SK-N-DZ (cell line): ENCODE results near the gene RAB7A.
"Not testable (repeated sequence)": the region's sequence is repeated elsewhere in the genome, so short reads cannot be mapped to it uniquely, and the experiment has no call there.

Experiments
- DNase-seq: peaks from one replicate; pipeline ENCODE4 v3.0.0-alpha.2; 2015; ENCODE audit warnings: low spot score

Gene RAB7A

DNA sequence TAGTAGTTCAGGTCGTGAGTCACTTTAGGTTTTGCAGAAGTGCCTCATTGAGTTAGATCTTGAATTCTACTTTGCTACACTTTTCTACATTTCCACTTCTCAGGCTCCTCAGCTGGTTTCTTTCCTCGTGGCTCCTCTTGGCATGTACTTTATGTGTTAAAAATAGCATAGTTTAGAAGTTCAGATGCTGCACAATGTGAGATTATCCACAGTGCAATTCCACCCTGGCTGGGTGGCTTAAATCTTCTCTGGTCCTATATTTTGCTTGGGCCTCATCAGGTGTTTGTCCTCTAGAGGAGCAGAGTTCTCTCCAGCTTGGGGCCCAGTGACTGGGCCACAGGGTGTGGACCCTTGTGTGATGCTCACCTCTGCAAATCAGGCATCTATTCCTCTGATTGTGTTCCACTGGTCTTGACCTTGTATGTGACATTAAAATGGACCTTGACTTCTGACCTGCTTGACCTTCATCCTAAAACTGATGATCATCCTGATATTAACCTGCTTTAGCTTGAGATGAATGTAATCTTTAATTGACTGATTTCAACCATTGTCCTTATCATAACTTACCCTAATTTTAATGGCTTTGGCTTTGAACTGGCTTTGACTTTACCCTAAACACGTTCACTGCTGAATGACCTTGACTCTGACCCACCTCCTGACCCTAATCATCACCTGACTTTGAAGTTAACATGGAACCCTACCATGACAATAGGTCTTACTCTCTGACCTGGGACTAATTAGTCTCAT is 89.5 kb downstream of the RAB7A start:
- no peak for DNase-seq

DNA sequence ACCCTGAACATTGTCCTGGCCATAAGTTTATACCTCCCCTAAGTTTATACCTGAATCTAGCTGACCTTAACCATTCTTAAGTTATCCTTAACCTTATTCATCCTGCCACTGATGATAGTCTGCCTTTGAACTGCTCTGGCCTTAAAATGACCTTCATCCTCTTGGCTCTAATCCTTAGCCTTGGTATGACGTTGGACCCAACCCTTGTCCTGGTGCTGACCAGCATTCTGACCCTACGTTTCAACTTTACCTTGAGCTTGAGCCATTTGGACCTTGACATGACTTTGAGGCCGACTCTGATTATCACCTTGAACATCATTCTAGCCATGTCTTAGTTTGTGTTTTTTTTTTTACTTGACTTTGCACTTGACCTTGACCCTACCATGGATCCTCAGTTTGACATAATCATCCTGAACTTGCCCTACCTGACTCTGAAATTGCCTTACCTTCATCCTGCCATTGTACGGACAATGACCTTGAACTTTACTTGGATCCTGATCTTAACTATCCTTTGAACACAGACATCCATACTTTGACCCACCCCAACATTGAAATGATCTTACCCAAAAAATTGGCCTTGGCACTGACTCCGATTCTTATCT is 92.3 kb downstream of the RAB7A start:
- no peak for DNase-seq

DNA sequence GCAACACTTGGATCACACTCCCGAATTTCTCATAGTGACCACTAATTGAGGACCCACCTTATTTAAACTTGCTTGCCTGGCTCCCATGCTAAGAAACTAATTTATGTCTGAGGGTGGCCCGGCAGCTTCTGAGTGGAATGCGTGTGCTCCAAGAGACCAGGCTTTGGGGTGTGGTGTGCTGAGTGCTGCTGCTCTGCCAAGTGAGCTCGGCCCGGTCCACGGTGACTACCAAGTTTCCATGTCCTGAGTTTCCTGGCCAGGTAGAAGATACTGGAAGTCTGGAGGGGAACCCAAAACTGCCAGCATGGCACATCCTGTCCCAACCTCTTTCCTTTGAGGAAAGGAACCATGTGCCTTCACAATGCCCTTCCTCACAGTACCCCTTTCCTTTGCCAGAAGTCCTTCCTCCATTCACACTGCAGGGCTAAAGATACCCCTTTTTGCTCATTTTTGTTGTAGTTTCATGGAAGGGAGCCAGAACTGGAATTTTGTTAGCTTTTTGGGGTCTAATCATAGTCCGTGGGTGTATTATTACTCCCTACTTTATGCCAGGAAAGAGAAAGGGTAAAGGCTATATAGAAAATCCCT is 94.4 kb downstream of the RAB7A start:
- no peak for DNase-seq

DNA sequence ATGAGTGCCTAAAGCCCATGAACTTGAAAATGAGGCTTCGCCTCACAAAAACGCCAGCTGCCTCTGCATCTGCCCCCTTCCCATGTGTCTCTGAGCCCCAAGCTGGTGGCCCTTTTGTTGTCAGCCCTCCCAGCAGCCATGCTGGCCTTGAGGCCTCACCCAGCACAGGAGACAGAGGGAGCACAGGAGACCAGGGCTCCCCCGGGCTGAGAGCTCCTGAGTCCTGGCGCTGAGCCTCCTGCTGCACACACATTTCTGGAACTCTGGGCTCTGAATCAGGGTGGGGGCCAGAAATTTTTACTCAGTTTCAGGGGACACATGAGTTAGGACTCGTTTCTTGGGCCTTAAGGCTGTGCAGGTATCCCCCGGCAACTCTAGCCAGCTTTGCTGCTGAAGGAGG is 97.0 kb downstream of the RAB7A start:
- DNase-seq: no peak

DNA sequence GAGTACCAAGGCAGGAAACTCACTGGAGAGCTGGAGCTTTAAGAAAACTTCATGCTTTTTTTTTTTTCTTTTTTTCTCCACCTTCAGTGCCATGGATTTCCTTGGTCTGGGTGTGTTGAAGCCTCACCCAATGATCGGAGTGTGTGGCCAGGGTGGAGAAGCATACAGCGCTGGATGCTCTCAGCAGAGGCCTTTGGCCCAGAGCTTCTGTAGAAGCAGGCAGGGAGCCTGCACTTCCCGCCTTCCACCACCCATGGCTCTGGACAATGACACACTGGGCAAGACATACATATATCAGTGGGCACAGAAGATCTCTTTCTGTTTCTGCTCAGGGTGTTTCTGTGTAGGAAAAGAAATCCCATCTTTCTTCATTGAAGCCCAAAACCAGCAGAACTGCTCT is 97.6 kb downstream of the RAB7A start:
- DNase-seq: no peak

DNA sequence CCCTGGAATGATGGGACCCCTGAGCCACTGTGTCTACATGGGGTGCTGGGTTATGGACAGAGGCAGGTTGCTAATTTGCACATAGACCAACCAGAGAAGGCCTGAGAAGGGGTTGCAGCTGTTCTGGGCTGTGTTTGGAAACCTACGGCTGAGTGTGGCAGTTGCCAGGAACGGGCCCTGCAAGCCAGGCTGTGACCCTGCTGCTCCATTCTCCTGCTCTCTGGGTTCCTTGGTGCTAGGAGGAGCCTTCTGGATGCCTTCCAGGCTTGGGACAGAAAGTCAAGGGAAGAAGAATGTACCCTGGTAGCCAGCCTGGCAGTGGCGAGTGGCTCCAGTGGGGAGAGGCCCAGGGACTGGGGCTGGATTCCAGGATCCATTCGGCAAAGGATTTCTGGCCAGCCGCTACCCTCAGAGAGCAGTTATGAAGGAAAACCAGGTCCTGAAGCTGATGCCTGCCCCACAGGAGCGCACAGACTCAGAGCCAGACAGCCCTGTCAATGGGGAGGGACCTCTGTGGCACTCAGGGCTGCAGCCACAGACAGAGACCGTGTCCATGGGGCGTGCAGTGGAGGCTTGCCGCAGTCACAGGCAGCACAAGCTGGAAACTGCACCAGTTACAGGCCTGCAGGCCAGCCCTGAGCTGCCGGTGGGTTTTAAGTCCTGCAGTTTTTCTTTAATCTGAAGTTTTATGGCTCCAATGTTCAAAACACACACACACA is 98.3 kb downstream of the RAB7A start:
- no peak for DNase-seq

DNA sequence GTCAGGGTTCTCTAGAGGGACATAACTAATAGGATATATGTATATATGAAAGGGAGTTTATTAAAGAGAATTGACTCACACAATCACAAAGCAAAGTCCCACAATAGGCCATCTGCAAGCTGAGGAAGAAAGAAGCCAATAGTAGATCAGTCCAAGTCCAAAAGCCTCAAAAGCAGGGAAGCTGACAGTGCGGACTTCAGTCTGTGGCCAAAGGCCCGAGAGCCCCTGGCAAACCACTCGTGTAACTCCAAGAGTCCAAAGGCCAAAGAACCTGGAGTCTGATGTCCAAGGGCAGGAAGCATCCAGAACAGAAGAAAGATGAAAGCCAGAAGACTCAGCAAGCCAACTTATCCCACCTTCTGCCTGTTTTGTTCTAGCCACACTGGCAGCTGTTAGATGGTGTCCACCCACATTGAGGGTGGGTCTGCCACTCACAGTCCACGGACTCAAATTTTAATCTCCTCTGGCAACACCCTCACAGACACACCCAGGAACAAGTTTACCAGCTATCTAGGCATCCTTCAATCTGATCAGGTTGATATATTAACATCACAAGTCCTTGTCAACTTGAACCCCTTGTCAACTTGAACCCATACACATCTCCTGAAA is 99.2 kb downstream of the RAB7A start:
- DNase-seq: no peak

DNA sequence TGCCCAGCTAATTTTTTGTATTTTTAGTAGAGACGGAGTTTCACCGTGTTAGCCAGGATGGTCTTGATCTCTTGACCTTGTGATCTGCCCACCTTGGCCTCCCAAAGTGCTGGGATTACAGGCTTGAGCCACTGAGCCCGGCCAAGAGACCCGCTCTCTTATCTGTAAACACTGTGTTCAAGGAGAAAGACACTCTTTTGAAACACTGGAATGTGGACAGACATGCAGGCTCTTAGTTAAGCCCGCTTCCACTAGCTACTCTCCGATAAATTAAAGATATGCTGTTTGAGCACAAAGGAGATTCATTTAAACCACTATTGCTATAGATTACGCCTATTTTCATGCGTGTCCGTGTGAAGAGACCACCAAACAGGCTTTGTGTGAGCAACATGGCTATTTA is 103.1 kb downstream of the RAB7A start:
- DNase-seq: not testable (repeated sequence)

DNA sequence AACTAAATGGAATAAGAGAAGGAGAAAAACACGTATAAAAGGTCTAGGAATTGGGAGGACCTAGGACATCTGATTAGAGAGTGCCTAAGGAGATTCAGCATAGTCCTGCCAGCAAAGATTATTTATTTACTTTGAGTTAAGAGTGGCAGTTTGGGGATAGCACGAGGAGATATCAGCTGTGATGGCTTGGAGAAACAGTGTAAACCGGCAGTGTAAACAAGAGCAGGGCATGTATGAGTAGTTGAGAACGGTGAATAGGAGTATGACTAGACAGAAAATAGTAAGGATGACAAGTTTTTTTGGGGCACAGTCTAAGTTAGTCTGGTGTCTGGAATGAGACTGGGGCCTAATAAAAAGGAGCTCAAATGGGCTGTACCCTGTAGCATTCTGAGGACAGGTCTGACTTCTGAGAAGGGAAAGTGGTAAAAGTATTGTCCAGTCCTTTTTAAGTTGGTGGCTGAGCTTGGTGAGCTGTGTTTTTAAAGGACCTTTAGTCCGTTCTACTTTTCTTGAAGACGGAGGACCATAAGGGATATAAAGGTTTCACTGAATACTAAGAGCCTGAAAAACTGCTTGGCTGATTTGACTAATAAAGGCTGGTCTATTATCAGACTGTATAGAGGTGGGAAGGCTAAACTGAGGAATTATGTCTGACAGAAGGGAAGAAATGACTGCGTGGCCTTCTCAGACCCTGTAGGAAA is 104.1 kb downstream of the RAB7A start:
- not testable (repeated sequence) for DNase-seq

DNA sequence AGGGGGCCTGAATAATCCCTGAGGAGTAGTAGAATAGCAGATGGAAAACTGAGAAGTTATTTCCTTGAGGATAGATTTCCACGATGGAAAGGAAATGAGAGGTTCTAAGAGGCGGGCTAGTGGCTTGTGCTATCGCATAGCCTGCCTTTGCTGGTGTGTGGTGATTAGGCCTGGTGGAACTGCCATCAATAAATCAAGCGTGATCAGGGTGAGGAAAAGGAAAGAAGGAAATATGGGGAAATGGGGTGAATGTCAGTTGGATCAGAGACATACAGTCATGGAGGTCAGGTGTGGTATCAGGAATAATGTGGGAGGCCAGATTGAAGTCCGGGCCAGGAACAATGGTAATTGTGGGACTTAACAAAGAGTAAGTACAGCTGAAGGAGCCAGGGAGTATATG is 104.8 kb downstream of the RAB7A start:
- DNase-seq: not testable (repeated sequence)

DNA sequence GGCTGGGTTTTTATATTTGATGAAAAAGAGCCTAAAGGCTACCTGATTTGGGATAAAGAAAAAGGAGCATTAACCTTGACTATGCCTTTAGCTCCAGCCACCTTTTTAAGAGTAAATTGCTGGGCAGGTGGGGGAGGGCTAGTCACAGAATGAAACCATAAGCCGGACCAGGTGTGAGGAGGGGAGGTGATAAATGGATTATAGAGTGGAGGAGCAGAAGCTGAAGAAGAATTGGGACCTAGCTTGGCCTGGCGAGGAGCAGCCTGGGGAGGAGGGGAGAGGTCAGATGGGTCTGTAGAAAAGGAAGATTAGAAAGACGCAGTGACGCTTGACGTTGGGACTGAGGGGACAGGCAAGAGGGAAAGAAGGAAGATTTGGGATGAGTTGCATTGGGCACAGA is 107.0 kb downstream of the RAB7A start:
- not testable (repeated sequence) for DNase-seq

DNA sequence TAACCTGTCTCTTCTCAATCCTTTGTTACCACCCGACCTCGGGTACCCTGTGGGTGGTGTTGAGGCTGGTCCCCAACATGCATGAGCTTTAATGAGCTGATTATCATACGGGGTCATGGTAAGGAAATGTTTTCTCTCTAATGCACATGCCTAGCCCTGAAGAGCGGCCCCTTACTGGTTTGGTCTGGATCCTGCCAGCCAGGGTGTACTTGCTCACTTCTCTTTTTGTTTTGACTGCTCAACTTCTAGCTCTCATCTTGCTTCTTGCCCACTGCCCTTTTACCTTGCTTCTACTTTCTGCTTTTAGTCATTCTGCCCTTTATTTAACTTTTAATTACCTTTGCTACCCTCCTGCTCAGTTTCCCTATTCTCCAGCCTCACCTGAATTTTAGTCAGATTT is 109.1 kb downstream of the RAB7A start:
- DNase-seq: no peak

DNA sequence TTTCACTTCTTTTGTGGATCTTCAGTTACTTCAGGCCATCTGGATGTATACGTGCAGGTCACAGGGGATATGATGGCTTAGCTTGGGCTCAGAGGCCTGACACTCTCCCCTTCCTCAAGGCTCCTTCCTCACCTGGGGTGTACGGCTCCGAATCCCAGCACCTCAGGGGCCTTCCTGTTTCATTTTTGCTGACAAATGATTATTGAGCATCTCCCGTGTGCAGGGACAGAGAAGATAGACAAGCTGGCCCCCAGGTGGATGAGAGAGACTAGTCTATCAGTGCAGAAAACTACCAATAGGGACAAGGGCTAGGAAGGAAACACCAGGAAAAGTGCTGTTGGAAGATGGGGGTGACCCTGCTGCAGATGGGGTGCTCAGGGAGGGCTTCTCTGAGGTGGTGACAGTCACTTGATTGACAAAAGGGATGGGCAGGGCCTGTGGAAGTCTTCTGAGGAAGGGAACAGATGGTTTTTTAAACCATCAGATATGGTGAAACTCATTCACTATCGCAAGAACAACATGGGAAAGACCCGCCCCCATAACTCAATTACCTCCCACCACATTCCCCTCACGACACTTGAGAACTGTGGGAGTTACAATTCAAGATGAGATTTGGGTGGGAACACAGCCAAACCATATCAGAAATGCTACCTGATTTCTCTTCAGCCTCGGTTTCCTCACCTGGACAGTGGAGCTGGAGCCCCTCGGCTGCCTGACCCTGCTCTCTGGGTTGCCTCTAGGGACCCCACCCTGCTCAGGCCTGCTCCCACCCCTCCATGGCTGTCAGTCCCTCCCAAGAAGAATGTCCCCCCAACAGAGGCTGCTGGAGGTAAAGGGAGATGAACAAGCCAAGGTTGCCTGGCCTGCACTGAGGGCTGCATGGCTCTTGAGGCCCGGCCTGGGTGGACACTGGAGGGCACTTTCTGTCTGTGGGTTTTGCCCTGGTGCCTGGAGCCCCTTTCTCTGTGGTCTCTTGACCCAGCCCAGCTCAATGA is 116.2 kb downstream of the RAB7A start:
- DNase-seq: peak; percentile 66

DNA sequence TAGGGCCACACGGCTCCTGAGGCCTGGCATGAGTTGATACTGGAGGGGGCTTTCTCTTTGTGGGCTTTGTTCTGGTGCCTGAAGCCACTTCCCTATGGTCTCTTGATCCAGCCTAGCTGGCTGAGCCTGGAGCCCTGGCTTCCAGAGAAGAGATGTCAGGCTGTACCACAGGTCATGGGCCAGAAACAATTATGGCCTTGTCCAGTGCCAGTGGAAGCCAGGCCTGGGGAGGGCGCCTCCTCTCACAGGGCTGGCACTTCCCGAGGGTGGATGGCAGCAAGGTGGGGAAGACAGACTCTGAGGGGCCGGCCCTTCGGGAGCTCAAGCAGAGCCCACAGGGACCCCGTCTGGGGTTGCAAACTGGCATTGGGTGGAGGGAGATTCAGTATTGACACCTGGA is 118.5 kb downstream of the RAB7A start:
- no peak for DNase-seq

DNA sequence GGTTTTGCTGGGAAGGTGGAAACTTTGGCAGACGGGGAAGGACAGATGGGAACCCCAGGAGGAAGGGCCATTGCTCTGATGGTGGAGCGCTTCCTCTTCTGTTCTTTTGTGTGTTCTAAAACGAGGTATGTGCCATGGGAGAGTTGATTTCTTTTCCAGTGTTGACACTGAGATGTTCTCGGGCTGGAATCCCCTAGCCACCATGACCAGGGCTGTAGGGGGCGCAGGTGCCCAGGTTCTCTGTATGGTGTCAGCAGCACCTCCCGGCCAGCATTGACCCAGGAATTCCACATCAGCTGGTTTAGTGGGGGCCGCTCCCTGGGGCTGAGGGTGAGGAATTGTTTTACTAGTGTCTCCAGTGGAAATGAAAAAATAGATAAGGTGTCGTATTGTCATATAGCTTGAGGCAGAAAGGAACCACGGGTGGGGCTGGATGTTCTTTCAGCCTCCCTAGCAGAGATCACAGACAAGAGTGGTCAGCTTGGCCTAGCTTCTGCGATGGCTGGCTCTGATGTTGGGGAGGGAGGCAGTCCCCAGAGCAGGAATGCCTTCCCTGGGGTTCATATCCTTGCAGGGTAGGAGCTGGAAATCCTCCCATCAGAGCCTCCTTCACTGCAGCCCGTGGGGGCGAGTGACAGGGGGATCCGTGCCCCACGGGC is 119.3 kb downstream of the RAB7A start:
- DNase-seq: peak; percentile 37

DNA sequence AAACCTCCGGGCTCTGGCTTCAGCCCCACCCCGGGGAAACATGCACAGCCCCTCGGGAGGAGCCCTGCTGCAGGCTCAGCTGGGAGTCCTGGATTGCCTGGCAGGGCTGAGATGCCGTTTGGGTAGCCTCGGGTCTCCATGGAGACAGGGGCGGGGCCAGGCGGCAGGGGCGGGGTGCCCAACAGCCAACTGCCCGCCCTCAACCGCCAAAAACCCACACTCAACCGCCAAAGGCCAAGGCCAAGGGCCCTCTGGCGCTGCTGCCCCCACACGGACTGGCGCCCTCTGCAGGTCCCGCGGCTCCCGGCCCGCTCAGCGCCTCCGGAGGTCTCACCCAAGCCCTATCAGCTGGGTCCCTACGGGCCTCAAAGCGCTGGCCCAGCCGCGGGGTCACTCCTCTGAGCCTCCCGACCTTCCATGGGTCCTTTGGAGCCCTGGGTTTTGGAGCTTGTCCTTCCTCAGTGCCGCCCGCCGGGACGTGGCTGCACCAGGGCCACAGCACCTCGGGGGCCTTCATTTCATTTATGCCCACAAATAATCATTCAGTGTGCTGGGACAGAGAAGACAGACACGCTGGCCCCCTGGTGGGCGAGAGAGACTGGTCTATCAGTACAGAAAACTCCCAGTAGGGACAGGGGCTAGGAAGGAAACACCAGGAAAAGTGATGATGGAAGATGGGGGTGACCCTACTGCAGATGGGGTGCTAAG is 119.9 kb downstream of the RAB7A start:
- DNase-seq: peak; percentile 90

DNA sequence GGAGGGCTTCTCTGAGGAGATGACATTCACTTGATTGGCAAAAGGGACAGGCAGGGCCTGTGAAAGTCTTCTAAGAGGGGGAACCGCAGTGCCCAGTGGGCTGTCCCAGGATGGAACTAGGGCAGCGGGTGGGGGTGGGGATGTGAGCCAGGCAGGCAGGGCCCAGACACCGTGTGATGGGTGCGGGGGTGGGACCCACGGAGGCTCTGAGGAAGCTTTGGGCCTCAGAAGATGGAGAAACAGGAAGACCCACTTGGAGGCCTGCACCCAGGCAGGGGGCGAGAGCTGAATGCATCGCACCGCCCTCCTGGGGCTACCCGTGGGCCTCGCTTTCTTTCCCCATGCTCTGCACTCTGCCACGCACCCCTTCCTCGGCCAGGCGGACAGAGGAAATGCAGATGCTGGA is 120.5 kb downstream of the RAB7A start:
- peak; percentile 62 for DNase-seq

DNA sequence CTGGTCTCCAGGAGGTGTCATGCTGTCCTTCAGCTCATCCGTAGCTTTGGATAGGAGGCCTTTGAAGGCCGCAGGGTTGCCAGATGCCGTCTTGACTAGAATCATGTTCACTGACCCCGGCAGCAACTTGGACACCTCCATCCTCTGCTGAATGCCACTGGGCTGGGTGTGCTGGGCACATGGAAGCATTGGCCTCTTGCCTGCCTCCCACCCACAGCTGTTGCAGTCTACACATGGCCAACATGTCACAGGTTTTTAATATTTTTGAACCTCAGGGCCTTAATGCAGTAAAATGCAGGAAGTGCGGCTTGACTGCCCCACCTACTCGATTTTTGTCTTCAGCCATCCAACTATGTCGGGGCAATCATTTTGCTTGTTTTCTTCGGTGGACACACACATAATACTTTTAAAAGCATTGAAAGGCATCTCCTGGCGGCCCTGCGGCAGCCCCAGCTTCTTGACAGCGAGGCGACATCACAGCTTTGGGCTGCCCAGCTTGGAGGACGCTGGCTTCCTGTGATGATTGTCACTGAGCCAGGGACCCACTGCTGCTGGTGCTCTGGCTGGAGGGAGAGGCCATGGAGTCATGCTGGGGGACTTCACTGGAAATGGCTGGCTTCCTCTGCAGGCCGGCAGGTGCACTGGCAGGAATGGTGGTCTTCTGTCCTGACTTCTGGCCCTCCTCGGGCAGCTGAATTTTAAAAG is 121.8 kb downstream of the RAB7A start:
- DNase-seq: no peak
